Tibial artery (tissue), 4 donors: ENCODE results near the gene SLC6A19.
A peak's percentile ranks its signal among the peaks of the same experiment; 100 is the strongest.

Experiments
- DNase-seq, 2 donors: peaks; one replicate each; pipeline ENCODE4 v3.0.0-alpha.2; 2019
- H3K27ac ChIP-seq, 2 donors: fragments of 200-600 bp; sonication (generic) in 1 of 2; 1 replicate in 1 of 2; 2 replicates in 1 of 2; pipeline ENCODE4 v1.5.1; 2018 to 2019; ENCODE audit warnings: mild to moderate bottlenecking in 1 of 2
- H3K27me3 ChIP-seq, 2 donors: fragments of 200-600 bp; sonication (generic) in 1 of 2; one replicate each; pipeline versions ENCODE4 v1.5.1 to v1.6.0; 2016 to 2019
- H3K36me3 ChIP-seq, 3 donors: fragments of 200-600 bp; sonication (generic) in 2 of 3; one replicate each; pipeline ENCODE4 v1.5.1; 2016 to 2019; ENCODE audit warnings: mild to moderate bottlenecking in 2 of 3
- H3K4me1 ChIP-seq, 4 donors: fragments of 200-600 bp; sonication (generic) in 2 of 4; 1 replicate in 3 of 4; 2 replicates in 1 of 4; pipeline ENCODE4 v1.5.1; 2016 to 2019
- H3K4me3 ChIP-seq, 2 donors: fragments of 200-600 bp; sonication (generic) in 1 of 2; 1 replicate in 1 of 2; 2 replicates in 1 of 2; pipeline ENCODE4 v1.5.1; 2018 to 2019; ENCODE audit warnings: mild to moderate bottlenecking in 2 of 2
- H3K9me3 ChIP-seq, 3 donors: fragments of 200-600 bp; sonication (generic) in 1 of 3; one replicate each; pipeline ENCODE4 v1.5.1; 2016 to 2019
- CTCF ChIP-seq, 2 experiments: fragments of 200-600 bp in 1 of 2; fragments of 450-650 bp in 1 of 2; IDR thresholded peaks; one replicate each; pipeline ENCODE4 v1.5.1; 2017 to 2019; ENCODE audit warnings: antibody characterized with exemption in 2 of 2, mild to moderate bottlenecking in 1 of 2, moderate library complexity in 1 of 2
- intact Hi-C: fragments of 100-400 bp; cut with DNase I; formaldehyde crosslinking; loops from one replicate; pipeline ENCODE4 v1.15.0; 2023; ENCODE audit warnings: low total_unique reads

SLC6A19 gene

GRCh38 chr5:1201327-1202025 lies at the start of gene SLC6A19:
Gene SLC6A19 (plus strand): TSS chr5:1201595. CDS start chr5:1201651, 56 bp downstream.
- Histone ChIP-seq H3K27ac (no peak within 1 kb of the TSS), H3K4me3 (no peak within 1 kb of the TSS), H3K36me3 (no peaks in the 10 kb centered on the region), H3K27me3 (peaks cover 0 to 69% of the 10 kb centered on the region in 2 donors), H3K9me3 (no peaks in the 10 kb centered on the region), H3K4me1 (no peaks in the 10 kb centered on the region)
- intact Hi-C loops, result no loop called here
- no peak for DNase-seq
- TF ChIP-seq CTCF (IDR thresholded peaks at IDR 0.05), result no peak

GRCh38 chr5:1152156-1152555 lies 49.2 kb upstream of the SLC6A19 start:
- H3K27me3 ChIP-seq, result peaks cover 0 to 65% of the 10 kb centered on the region in 2 donors
- intact Hi-C loops, result no loop called here
- peaks cover 0 to 15% (median 10%) of the 10 kb centered on the region in 4 donors for H3K4me1 ChIP-seq
- no peak overlapping the region for H3K27ac ChIP-seq
- no peak overlapping the region for H3K4me3 ChIP-seq
- no peak for TF ChIP-seq CTCF (IDR thresholded peaks at IDR 0.05)
- H3K36me3 ChIP-seq, result no peaks in the 10 kb centered on the region
- DNase-seq, result no peak
- H3K9me3 ChIP-seq, result no peaks in the 10 kb centered on the region

- no peak overlapping the region for H3K27ac ChIP-seq
- no peak for TF ChIP-seq CTCF (IDR thresholded peaks at IDR 0.05)
- H3K9me3 ChIP-seq, result no peaks in the 10 kb centered on the region
- no peaks in the 10 kb centered on the region for H3K36me3 ChIP-seq
- DNase-seq, result no peak
- peaks cover 0 to 71% of the 10 kb centered on the region in 2 donors for H3K27me3 ChIP-seq
- H3K4me3 ChIP-seq, result no peak overlapping the region
- intact Hi-C loops, result no loop called here
- H3K4me1 ChIP-seq, result peaks cover 0 to 15% (median 10%) of the 10 kb centered on the region in 4 donors
Measured at GRCh38 chr5:1152771-1153282, 48.6 kb upstream of the SLC6A19 start.

GRCh38 chr5:1153428-1153827 lies 48.0 kb upstream of the SLC6A19 start:
- Histone ChIP-seq H3K9me3 (no peaks in the 10 kb centered on the region), H3K4me1 (peaks cover 0 to 15% (median 10%) of the 10 kb centered on the region in 4 donors), H3K4me3 (no peak overlapping the region), H3K27ac (no peak overlapping the region), H3K36me3 (no peaks in the 10 kb centered on the region), H3K27me3 (peaks cover 0 to 73% of the 10 kb centered on the region in 2 donors)
- intact Hi-C loops, result no loop called here
- DNase-seq, result no peak
- no peak for TF ChIP-seq CTCF (IDR thresholded peaks at IDR 0.05)

- peaks cover 0 to 82% of the 10 kb centered on the region in 2 donors for H3K27me3 ChIP-seq
- TF ChIP-seq CTCF (IDR thresholded peaks at IDR 0.05), result no peak
- intact Hi-C loops, result no loop called here
- no peak for DNase-seq
- H3K9me3 ChIP-seq, result no peaks in the 10 kb centered on the region
- no peak overlapping the region for H3K27ac ChIP-seq
- H3K4me1 ChIP-seq, result peaks cover 0 to 15% (median 10%) of the 10 kb centered on the region in 4 donors
- peak overlapping the region in 1 of 2 donors; percentile 28 for H3K4me3 ChIP-seq
- no peaks in the 10 kb centered on the region for H3K36me3 ChIP-seq
Measured at GRCh38 chr5:1155191-1156032, 46.0 kb upstream of the SLC6A19 start.
